Cardiac septum (tissue), 1 donor: ENCODE measurements around the gene AIF1. TPM values are rescaled to one million over a fixed set of nuclear protein-coding genes. Genes with fewer than 3 reads are reported as not detected.

Experiments used
- DNase-seq: peaks from one replicate; pipeline ENCODE4 v3.0.0-alpha.2; 2020; ENCODE audit warnings: low spot score
- intact Hi-C: fragments of 100-400 bp; cut with DNase I; formaldehyde crosslinking; loops from one replicate; pipeline ENCODE4 v1.14.0; 2022
- total RNA-seq: library from RNA; stranded (reverse); fragmentation: NEBNext Ultra II Directional; extraction: Animal tissue kit (Norgen Biotek cat#: 25700); gene quantifications from one replicate; pipeline ENCODE4 v1.2.1, GENCODE V29; 2021
- donor health status: DM: no; HTN: no; CAD: no.

The AIF1 gene
- total RNA-seq, 1 donor from 2014 or later: 10.3 TPM

DNA sequence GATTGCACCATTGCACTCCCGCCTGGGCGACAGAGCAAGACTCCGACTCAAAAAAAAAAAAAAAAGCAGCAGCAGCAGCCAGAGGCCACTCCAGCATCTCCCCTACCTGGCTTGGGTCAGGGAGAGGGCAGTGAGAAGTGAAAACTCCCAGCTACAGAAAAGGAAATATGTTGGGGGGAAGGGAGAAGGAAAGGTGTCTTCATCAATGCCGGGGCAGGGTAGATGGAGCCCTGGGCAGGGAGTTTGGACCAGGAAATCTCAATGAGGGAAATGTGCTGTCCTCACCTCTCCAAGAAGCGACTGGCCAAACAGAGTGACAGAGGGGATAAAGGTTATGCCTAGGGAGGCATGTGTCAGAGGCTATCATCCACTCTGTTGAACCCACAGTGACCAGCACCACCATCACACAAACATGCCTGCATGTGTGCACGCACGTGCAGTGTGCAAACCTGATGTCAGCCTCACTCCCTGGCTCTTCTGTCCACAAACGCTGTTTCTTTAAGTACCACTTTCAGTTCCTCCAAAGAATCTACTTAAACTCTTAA, 887 bp upstream of the AIF1 start:
- no peak for DNase-seq
- intact Hi-C loops: no loop called here

DNA sequence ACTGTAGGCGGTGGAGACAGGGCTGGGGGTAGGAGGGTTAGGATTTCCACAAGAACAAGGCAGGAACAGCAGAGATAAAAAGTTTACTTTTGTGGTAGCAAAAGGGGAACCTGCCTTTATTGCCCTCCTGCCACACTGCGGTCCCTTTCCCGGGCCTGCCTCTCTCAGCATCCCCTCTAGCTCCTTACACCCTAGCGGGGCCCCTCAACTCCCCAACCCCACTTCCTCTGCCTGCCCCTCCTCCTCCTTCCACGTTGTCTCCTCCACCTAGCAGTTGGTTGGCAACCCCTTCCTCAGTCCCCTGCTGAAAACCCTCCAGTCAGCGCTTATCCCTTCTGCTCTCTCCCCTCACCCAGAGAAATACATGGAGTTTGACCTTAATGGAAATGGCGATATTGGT, 714 bp downstream of the AIF1 start:
- no peak for DNase-seq
- intact Hi-C loops: no loop called here

DNA sequence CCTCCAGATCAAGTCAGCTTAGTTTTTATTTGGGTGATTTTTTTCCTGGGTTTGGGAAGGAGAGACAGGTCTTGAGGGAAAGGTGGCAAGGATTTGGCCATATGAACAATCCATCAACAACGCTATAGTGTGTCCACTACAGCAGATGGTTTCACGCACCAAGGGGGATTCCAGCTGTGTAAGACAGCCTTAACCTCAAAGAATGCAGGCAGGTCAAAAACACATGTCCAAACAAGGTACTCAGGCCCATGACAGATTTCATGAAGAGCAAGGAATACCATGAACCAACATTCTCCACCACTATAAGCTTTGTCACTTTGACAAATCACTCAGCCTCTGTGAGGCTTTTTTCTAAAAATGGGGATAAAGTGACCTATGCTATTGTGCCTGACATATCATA, 2.0 kb downstream of the AIF1 start:
- no peak for DNase-seq
- intact Hi-C loops: no loop called here

DNA sequence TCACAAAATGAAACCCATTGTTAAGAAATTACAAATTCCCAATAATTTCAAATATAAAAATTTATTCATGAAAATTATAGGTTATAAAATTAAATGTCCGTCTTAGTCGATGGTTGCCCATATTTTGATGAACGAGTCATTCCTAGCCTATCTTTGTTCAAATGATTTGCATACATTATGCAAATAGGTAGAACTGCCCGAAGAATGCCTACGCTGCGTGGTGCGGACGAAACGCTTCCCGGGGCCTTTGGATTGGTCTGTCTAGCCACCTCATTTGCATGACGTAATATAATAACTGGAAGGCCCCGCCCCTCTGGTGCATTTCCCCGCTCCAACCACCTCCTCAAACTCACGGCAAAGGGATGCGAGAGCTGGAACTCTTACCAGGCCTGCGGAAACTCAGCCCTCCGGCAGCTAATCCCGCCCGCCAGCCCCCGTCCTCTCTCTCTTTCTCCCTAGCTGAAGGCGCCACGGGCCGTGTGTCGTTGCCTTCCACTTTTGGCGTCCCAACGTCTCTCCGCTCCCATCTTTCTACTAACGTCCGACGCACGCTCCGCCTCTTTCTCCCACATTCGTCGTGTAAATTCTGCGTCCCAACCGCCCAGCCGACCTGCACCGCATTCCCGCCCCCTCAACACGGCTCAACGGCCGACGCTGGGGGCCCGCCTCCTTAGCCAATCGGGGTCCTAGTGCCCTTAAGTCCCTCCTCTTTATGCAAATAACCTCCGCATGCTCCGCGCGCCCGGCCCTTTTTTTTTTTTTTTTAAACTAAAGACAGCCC, 5.0 kb downstream of the AIF1 start:
- DNase-seq: peak; percentile 98
- intact Hi-C loops: loop anchor here (1.0 to 2.0 kb wide), 2 partner anchors 45 to 73 kb away; partner anchors contain the start of genes GPANK1 and NFKBIL1

DNA sequence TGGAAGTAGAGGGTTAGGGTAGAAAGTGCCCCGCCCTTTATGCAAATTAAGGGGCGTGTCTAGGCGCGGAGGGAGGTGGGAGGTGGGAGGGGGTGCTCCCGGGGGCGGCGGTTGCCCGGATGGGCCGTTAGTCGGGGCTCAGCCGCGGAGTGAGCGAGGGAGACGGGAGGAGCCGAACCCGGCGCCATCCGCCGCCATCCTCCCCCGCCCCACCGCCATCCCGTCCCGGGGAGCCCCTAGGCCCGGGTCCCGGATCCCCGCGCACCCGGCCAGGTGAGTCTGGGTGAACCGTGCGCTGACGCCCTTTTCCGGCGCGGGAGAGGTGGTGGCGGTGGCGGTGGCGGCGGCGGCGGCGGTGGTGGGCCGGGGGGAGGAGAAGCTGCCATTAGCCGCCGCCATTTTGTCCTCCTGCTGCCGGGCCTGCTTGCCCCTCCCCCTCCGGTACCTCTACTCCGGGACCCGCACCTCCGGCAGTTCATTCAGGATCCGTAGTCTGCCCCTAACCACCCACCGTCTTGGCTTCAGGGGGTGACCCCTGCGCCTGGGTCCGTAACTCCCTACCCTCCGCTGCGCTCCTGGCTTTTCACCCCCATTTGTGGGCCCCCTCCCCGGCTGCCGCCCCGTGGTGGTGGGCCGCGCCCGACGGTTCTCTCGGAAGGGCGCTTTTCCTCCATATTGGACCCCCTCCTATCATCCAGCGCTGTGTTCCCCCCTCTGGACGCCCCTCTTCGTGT, 5.7 kb downstream of the AIF1 start, which contains the start of gene PRRC2A:
TSS of gene PRRC2A (plus strand) at position 130 of the 734 bp plus-strand sequence. CDS start 2,075 bp downstream, outside the sequence.
- intact Hi-C loops: loop anchor here (1.0 to 2.0 kb wide), 2 partner anchors 44 to 73 kb away; partner anchors contain the start of genes GPANK1 and NFKBIL1
- DNase-seq: peak; percentile 96

DNA sequence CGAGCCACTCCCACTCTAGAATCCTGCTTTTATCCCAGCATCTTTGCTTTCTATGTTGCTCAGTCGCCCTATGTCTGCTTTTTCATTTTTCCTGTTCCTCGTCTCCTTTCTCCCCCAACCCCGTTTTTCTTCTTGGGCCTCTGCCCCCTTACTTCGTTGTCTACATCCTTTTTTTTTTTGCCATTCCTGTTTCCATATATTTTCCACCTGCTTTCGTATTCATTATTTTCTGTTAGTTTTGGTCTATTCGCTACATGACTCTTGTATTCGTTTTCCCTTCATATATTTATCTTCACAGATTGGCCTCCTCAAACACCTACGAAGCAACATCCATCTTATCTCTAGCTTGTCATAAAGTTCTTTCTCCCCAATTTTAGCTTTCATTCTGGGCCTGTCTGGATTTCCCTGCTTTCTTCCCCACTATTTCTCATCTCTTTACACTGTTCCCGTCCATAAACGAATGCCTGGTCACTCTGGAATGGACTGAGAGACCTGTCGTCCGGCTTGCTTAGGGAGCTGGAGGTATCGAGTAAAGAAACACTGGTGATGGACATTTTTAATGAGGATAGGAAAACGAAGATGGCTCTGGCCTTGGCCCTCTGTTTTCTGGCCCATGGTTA, 6.4 kb downstream of the AIF1 start:
- intact Hi-C loops: loop anchor here (2.0 kb wide), 1 partner anchor 43 kb away; the partner anchor contains the start of gene GPANK1
- no peak for DNase-seq

DNA sequence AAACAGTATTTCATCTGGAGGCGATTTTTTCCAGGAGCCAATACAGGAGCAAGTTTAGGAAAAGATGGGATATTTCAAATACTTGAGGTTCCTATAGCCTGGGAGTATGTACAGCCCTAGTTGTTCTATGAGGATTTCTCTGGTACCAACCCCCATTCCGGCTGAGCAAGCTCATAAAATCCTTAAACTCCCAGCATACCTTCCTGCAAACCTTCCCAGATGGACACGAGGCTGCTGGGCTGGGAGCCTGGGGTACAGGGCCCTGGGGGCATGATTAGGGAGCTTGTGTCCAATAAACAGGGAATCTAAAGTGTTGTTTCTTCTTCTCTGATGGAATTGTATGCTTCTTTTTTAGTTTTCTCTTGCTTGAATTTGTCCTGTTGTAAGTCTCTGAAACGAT, 7.0 kb downstream of the AIF1 start:
- intact Hi-C loops: loop anchor here (2.0 kb wide), 1 partner anchor 43 kb away; the partner anchor contains the start of gene GPANK1
- DNase-seq: no peak

DNA sequence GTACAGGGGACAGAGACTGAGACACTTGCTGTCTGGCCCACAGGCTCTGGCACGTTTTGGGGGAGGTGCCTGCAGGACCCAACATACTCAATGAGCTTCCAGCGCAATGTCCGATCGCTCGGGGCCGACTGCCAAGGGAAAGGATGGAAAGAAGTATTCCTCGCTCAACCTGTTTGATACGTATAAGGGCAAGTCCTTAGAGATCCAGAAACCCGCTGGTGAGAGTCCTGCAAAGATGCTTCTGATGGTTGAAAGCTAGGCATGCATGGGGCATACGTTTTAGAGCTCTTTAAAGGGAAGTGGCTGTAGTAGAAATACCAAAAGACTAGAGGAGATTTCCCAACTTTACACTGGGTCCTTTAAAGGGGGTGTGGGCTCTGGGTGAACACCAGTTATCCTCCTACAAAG, 7.7 kb downstream of the AIF1 start:
- intact Hi-C loops: no loop called here

DNA sequence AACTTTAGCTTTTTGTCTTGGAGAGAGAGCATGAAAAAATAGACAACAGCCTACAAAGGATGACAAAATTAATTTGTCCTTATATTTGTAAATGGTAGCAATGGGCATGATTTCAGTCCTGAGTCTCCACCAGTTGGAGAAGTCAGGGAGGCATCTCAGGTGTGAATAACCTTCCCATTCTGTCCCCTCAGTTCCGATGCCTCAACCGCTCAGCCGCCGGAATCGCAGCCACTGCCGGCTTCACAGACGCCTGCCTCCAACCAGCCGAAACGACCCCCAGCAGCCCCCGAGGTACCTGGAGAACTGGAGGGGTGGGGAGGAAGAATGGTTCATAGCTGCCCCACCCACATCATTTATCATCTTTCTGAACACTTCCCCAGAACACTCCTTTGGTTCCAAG, 9.0 kb downstream of the AIF1 start:
- no peak for DNase-seq
- intact Hi-C loops: no loop called here

More for the DNA sequence above, 7.7 kb downstream of the AIF1 start:
- no peak for DNase-seq

DNA sequence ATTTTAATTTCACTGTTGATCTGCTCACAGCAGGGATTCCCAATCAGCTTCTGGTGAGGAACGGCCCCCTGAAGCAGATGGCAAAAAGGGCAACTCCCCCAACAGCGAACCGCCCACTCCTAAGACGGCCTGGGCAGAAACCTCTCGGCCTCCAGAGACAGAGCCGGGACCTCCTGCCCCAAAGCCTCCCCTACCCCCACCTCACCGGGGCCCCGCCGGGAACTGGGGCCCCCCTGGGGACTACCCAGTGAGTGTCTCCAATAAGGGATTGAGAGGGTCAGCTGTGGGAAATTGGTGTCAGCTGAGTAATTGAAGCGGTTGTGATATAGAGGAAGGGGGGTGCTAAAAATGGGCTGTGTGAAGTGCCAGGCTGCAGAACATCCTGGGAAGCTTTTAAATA, 11.9 kb downstream of the AIF1 start:
- DNase-seq: no peak

DNA sequence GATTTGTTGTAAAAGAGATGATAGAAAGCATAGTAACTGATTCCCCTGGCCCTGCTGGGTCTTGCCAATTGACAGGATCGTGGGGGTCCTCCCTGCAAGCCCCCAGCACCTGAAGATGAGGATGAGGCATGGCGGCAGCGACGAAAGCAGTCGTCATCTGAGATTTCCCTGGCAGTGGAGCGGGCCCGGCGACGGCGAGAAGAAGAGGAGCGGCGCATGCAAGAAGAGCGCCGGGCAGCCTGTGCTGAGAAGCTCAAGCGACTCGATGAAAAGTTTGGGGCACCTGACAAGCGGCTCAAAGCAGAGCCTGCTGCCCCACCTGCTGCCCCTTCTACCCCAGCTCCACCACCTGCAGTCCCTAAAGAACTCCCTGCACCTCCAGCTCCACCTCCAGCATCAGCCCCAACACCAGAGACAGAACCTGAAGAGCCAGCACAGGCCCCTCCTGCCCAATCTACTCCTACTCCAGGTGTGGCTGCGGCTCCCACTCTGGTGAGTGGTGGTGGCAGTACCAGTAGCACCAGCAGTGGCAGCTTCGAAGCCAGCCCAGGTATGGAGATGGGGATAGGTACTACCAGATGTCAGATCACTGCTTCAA, 12.8 kb downstream of the AIF1 start:
- DNase-seq: no peak
- intact Hi-C loops: no loop called here

More for the DNA sequence above, 11.9 kb downstream of the AIF1 start:
- intact Hi-C loops: no loop called here

DNA sequence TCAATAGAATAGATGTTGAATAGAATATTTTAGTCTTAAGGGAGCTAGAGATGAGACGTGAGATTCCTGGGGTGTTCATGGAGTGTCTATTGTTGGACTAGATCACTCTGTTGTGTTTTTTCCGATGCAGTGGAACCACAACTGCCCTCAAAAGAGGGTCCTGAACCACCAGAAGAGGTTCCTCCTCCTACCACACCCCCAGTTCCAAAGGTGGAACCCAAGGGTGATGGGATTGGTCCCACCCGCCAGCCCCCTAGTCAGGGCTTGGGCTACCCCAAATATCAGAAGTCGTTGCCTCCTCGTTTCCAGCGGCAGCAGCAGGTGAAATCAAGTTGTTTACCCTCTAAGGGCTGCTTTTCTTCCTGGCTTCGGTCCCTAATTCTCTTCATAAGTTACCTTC, 14.0 kb downstream of the AIF1 start:
- DNase-seq: no peak
- intact Hi-C loops: no loop called here

DNA sequence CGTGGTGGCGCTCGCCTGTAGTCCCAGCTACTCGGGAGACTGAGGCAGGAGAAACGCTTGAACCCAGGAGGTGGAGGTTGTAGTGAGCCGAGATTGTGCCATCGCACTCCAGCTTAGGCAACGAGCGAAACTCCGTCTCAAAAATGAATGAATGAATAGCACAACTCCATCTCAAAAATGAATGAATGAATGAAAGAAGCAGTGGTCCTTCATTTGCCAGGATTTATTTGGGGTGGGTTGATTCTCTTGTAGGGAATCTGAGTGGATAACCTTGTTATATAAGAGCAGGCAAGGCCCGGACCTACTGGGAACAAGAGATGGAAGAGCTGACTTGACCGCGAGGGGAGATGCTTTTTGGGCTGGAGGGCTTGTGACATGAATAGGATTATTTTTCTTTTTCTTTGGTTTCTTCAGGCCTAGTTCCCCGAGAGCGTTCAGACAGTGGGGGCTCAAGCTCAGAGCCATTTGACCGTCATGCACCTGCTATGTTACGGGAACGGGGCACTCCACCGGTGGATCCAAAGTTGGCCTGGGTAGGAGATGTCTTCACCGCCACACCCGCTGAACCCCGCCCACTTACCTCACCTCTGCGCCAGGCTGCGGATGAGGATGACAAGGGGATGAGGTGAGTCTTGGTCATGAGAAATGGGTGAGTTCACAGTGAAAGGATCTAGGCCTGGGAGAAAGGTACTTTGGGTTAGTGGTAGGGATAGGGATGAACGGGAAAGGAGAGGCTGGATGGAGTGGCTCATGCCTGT, 15.3 kb downstream of the AIF1 start:
- intact Hi-C loops: no loop called here

DNA sequence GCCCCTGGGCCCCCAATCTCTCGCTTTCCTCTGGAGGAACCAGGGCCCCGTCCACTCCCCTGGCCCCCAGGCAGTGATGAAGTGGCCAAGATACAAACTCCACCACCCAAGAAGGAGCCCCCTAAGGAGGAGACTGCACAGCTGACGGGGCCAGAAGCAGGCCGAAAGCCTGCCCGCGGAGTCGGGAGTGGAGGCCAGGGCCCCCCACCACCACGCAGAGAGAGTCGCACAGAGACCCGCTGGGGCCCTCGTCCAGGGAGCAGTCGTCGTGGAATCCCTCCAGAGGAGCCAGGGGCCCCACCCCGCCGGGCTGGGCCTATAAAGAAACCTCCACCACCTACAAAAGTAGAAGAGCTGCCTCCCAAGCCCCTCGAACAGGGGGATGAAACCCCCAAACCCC, 16.2 kb downstream of the AIF1 start:
- DNase-seq: no peak

More for the DNA sequence above, 15.3 kb downstream of the AIF1 start:
- DNase-seq: no peak

DNA sequence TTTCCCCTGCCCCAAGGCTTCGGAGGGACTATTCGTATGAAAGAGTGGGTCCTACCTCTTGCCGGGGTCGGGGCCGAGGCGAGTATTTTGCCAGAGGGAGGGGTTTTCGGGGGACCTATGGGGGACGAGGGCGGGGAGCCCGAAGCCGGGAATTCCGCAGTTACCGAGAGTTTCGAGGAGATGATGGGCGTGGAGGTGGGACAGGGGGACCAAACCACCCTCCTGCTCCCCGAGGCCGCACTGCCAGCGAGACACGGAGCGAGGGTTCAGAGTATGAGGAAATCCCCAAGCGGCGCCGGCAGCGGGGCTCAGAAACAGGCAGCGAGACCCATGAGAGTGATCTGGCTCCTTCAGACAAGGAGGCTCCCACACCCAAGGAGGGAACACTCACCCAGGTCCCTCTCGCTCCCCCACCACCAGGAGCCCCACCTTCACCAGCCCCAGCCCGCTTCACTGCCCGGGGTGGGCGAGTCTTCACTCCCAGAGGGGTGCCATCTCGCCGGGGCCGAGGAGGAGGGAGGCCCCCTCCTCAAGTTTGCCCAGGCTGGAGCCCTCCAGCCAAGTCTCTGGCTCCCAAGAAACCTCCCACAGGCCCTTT, 16.7 kb downstream of the AIF1 start:
- DNase-seq: no peak
- intact Hi-C loops: no loop called here

More for the DNA sequence above, 16.2 kb downstream of the AIF1 start:
- intact Hi-C loops: no loop called here

DNA sequence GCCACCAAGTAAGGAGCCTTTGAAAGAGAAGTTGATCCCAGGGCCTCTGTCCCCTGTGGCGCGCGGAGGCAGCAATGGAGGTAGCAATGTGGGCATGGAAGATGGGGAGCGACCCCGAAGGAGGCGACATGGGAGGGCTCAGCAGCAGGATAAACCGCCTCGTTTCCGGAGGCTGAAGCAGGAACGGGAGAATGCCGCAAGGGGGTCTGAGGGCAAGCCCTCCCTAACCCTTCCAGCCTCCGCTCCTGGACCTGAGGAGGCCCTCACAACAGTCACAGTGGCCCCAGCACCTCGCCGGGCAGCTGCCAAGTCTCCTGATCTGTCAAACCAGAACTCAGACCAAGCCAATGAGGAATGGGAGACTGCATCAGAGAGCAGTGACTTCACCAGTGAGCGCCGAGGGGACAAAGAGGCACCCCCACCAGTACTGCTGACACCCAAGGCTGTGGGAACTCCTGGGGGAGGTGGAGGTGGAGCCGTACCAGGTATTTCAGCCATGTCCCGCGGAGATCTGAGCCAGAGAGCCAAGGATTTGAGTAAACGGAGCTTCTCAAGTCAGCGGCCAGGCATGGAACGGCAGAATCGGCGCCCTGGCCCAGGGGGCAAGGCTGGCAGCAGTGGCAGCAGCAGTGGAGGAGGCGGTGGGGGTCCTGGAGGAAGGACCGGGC, 17.4 kb downstream of the AIF1 start:
- intact Hi-C loops: no loop called here

DNA sequence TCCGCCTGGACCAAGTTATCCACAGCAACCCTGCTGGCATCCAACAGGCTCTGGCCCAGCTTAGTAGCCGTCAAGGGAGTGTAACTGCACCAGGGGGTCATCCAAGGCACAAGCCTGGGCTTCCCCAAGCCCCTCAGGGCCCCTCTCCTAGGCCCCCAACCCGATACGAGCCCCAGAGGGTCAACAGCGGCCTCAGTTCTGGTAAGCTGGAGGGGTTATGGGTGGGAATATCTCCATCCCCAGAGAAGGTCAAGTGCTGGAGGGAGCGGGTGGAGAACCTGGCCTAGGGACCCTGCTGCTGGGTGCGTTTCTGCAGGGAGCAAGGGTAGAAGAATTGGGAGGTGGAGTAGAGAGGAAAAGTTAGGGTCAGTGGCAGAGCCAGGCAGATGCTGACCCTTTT, 18.4 kb downstream of the AIF1 start:
- intact Hi-C loops: no loop called here
- no peak for DNase-seq

More for the DNA sequence above, 17.4 kb downstream of the AIF1 start:
- no peak for DNase-seq

DNA sequence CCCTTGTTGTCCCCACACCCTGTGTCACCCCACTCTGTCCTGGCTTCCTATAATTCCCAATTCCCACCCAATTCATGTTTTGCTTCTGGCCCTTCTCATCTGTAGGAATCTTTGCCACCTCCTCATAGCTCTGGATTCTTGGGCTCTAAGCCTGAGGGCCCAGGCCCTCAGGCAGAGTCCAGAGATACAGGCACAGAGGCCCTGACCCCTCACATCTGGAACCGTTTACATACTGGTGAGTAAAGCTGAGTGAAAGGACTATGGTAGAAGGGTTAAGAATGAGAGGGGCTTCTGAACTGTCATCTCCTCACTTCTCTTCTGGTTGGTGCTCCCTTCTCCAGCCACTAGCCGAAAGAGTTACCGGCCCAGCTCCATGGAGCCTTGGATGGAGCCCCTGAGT, 19.1 kb downstream of the AIF1 start:
- DNase-seq: no peak
- intact Hi-C loops: no loop called here
